GM12878 (cell line): ENCODE results near the gene ABHD6. TPM values are rescaled to one million over a fixed set of nuclear protein-coding genes. Genes with fewer than 3 reads are reported as not detected.
A peak's percentile ranks its signal among the peaks of the same experiment; 100 is the strongest.

Experiments
- BCL11A ChIP-seq: IDR thresholded peaks from 2 replicates; pipeline ENCODE4 v1.6.1; 2011; ENCODE audit warnings: low read depth, low read length
- BHLHE40 ChIP-seq, 2 experiments: fragments of 450-650 bp in 1 of 2; IDR thresholded peaks; 2 replicates each; pipeline ENCODE4 v1.6.1; 2011 to 2017; ENCODE audit warnings: low read depth in 2 of 2, borderline replicate concordance in 1 of 2, improper control_type of control experiment in 1 of 2, low read length in 1 of 2, mild to moderate bottlenecking in 1 of 2
- BMI1 ChIP-seq: fragments of 450-650 bp; IDR thresholded peaks from 2 replicates; pipeline ENCODE4 v1.6.1; 2016; ENCODE audit warnings: mild to moderate bottlenecking, moderate library complexity, borderline replicate concordance
- E2F8 ChIP-seq: fragments of 450-650 bp; IDR thresholded peaks from 2 replicates; pipeline ENCODE4 v1.6.1; 2018; ENCODE audit warnings: mild to moderate bottlenecking, low read depth, moderate library complexity; ENCODE audit not compliant: partially characterized antibody
- E4F1 ChIP-seq: fragments of 450-650 bp; IDR thresholded peaks from 2 replicates; pipeline ENCODE4 v1.6.1; 2018; ENCODE audit warnings: borderline replicate concordance, mild to moderate bottlenecking; ENCODE audit not compliant: partially characterized antibody
- ESRRA ChIP-seq: IDR thresholded peaks from 2 replicates; pipeline ENCODE4 v1.6.1; 2012; ENCODE audit warnings: mild to moderate bottlenecking, low read length, improper control_type of control experiment
- ETV6 ChIP-seq, 2 experiments: fragments of 450-650 bp in 1 of 2; IDR thresholded peaks in 1 of 2; conservative IDR thresholded peaks in 1 of 2; 2 replicates each; pipeline ENCODE4 v1.6.1; 2014; ENCODE audit warnings: antibody characterized with exemption in 1 of 2, borderline replicate concordance in 1 of 2, low read depth in 1 of 2, mild to moderate bottlenecking in 1 of 2, moderate library complexity in 1 of 2
- EZH2 ChIP-seq: IDR thresholded peaks from 2 replicates; pipeline ENCODE4 v1.6.1; 2012; ENCODE audit warnings: low read depth, mild to moderate bottlenecking, control low read depth, inconsistent platforms, low read length, borderline replicate concordance; ENCODE audit not compliant: control insufficient read depth
- FOS ChIP-seq: IDR thresholded peaks from 3 replicates; pipeline ENCODE4 v1.6.1; 2011; ENCODE audit warnings: borderline replicate concordance; ENCODE audit not compliant: insufficient read length; ENCODE audit errors: extremely low read depth
- GABPA ChIP-seq: IDR thresholded peaks from 2 replicates; pipeline ENCODE4 v1.6.1; 2014; ENCODE audit warnings: antibody characterized with exemption, low read depth, mild to moderate bottlenecking, inconsistent platforms
- GATAD2B ChIP-seq: fragments of 450-650 bp; conservative IDR thresholded peaks from 2 replicates; pipeline ENCODE4 v1.6.1; 2017; ENCODE audit warnings: low read depth, mild to moderate bottlenecking, moderate library complexity
- IRF3 ChIP-seq: fragments of 450-650 bp; IDR thresholded peaks from 2 replicates; pipeline ENCODE4 v1.6.1; 2014; ENCODE audit warnings: mild to moderate bottlenecking
- NFYB ChIP-seq: IDR thresholded peaks from 2 replicates; pipeline ENCODE4 v1.6.1; 2011; ENCODE audit warnings: low read depth, mild to moderate bottlenecking, low read length, improper control_type of control experiment, moderate library complexity; ENCODE audit not compliant: insufficient read depth
- NR2C2 ChIP-seq: IDR thresholded peaks from 2 replicates; pipeline ENCODE4 v1.6.1; 2011; ENCODE audit warnings: borderline replicate concordance, low read depth; ENCODE audit not compliant: control insufficient read depth, insufficient read length
- RB1 ChIP-seq: fragments of 450-650 bp; formaldehyde crosslinking; IDR thresholded peaks from 2 replicates; pipeline ENCODE4 v1.6.1; 2017; ENCODE audit warnings: mild to moderate bottlenecking, borderline replicate concordance
- RCOR1 ChIP-seq: conservative IDR thresholded peaks from 2 replicates; pipeline ENCODE4 v1.6.1; 2012; ENCODE audit warnings: low read depth, low read length, improper control_type of control experiment
- SMAD1 ChIP-seq: fragments of 450-650 bp; IDR thresholded peaks from 2 replicates; pipeline ENCODE4 v1.6.1; 2018; ENCODE audit warnings: mild to moderate bottlenecking, low read depth; ENCODE audit not compliant: partially characterized antibody
- SMC3 ChIP-seq: IDR thresholded peaks from 2 replicates; pipeline ENCODE4 v1.6.1; 2011; ENCODE audit warnings: low read length, improper control_type of control experiment, borderline replicate concordance
- SRF ChIP-seq, 2 experiments: IDR thresholded peaks; 2 replicates each; pipeline ENCODE4 v1.6.1; 2011; ENCODE audit warnings: low read depth in 2 of 2, low read length in 2 of 2, mild to moderate bottlenecking in 1 of 2, moderate library complexity in 1 of 2
- ZBTB33 ChIP-seq: fragments of 450-650 bp; IDR thresholded peaks from 2 replicates; pipeline ENCODE4 v1.6.1; 2017; ENCODE audit warnings: mild to moderate bottlenecking
- ZNF274 ChIP-seq: IDR thresholded peaks from one replicate; pipeline ENCODE4 v1.8.0; 2011; ENCODE audit not compliant: insufficient read length, insufficient read depth
- polyA plus RNA-seq, 11 experiments: library from polyadenylated mRNA; depleted of rRNA in 4 of 11; unstranded in 6 of 11; stranded (reverse) in 5 of 11; fragments of >200 nt; fragmentation: Nextera tagmentation in 4 of 11; fragmentation: Illumina TruSeq in 1 of 11; extraction: Ambion mirVana in 4 of 11; extraction: Trizol in 1 of 11; gene quantifications; 1 replicate in 1 of 11; 2 replicates in 10 of 11; pipeline versions ENCODE4 v1.2.1 to v1.2.3, GENCODE V29; 2011 to 2016; ENCODE audit warnings: inconsistent platforms in 2 of 11, missing spikeins in 2 of 11, low read depth in 1 of 11
- total RNA-seq, 4 experiments: library from RNA; depleted of rRNA in 3 of 4; stranded (reverse); fragments of >200 nt in 3 of 4; fragmentation: Illumina TruSeq in 1 of 4; extraction: Trizol in 1 of 4; gene quantifications; 2 replicates each; pipeline versions ENCODE4 v1.2.1 to v1.2.3, GENCODE V29; 2013 to 2021

ABHD6 gene
- total and polyA plus RNA-seq, 10 of the 15 experiments (the other 5 are each of a cell fraction or from before 2014, with no cell fraction given) = 1.4 to 33.2 (median 3.2) TPM

GRCh38 chr3:58237238-58237940 lies at the start of gene ABHD6 (continued):
- TF ChIP-seq ZBTB33 (no peak), SRF (IDR thresholded peaks at IDR 0.05; ENCODE audit: low read depth in 2 of 2, low read length in 2 of 2) (no peak), GABPA (no peak), E4F1 (no peak), EZH2 (no peak), ZNF274 (no peak), SMC3 (no peak), NR2C2 (no peak), NFYB (no peak), E2F8 (no peak), BCL11A (no peak), ETV6 (conservative IDR thresholded peaks at IDR 0.05 in 1 of 2, IDR thresholded peaks at IDR 0.05 in 1 of 2; ENCODE audit: borderline replicate concordance in 1 of 2, low read depth in 1 of 2) (no peak), GATAD2B (peak; percentile 58; the same call in 1 of the 2 replicates), SMAD1 (no peak), FOS (no peak), BMI1 (no peak), IRF3 (no peak), ESRRA (no peak), BHLHE40 (IDR thresholded peaks at IDR 0.05; ENCODE audit: borderline replicate concordance in 1 of 2, low read depth in 2 of 2, low read length in 1 of 2) (peak in 1 of 2 experiments; percentile 72; a peak in 2 of 4 replicates), RCOR1 (0 out of 2 replicates have a peak, but pooled peaks have one; percentile 49), RB1 (peak; percentile 67; the same call in 1 of the 2 replicates)
